Activated CD4-positive, alpha-beta T cell treated with anti-CD3 and anti-CD28 coated beads for 24 hours (primary cell): ENCODE measurements around the gene HLA-F.

Experiments used
- DNase-seq, 2 donors: peaks; one replicate each; pipeline ENCODE4 v3.0.0-alpha.2; 2020; ENCODE audit warnings: low read depth in 2 of 2

The HLA-F gene

GRCh38 chr6:29763491-29764289 lies 40.5 kb downstream of the HLA-F start:
- DNase-seq, result no peak

GRCh38 chr6:29764422-29765196 lies 41.4 kb downstream of the HLA-F start:
- no peak for DNase-seq

DNA sequence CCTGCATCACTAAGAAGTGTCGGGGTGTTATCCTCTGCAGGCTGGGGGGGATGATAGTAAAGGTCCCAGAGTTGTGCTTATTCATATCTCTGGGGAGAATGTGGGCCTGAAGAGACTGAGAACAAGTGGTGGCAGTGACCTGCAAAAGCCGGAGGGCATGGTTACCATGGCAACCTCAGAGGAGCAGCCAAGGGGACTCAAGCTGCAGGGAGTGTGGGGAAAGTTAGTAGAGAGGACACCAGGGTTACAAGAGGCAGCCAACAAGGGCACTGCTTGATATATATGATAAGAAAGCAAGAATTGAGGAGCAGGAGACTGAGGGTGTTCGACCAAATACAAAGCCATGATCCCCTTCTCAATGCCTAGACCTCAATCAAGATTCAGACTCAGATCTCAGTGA lies 46.1 kb downstream of the HLA-F start:
- no peak for DNase-seq

DNA sequence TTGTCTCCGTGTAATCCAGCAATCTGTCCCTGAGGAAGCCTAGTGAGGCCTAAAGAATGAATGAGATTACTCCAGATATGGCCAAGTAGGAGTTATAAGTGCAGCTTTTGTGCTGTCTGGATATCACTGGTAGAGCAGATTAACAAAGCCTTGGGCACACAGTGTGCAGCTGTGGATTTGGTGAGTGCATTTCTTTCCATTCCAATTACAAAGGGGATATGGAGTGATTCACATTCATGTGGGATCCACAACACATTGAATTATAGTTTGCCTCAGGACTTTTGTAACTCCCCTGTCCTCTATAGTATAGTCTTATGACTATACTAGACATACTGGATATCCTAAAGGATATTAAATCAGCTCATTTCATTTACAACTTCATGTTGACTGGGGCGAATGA lies 47.1 kb downstream of the HLA-F start:
- DNase-seq, result no peak

DNA sequence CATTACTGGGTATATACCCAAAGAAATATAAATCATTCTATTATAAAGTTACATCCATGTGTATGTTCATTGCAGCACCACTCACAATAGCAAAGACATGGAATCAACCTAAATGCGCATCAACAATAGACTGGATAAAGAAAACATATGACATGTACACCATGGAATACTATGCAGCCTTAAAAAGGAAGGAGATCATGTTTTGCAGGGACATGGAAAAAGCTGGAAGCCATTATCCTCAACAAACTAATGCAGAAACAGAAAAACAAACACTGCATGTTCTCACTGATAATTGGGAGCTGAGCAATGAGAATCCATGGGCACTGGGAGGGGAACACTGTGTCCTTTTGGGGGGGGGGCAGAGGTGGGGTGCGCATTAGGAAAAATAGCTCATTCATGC lies 53.5 kb downstream of the HLA-F start:
- no peak for DNase-seq
